ENCODE data around the gene FOXP1. TPM values are rescaled to one million over a fixed set of nuclear protein-coding genes. Genes with fewer than 3 reads are reported as not detected.
A peak's percentile ranks its signal among the peaks of the same experiment; 100 is the strongest.

Gene FOXP1
- total RNA-seq, 2 donors from 2014 or later, result 42.1 to 50.0 TPM

DNA sequence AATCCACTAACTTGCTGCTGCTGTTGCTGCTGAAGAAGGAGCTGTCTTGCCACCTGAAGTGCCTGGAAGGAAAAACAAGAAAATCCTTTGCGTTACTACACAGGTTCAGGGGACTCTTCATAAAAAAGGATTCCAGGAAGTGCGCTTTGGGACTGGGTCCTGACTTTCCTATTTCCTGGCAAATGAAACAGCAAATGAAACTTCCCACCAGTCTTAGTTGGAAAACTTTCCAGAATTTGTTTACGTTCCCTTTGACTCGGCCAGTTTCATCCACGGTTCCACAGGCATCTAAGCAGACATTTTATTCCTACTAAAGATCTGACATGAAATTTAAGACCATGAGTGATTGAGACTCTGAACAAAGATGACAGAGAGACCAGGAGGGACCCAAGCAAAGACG is 471.0 kb downstream of the FOXP1 start:
- intact Hi-C loops (cut with DNase I), result no loop called here
- ATAC-seq, result no peak
- no peak for DNase-seq

- intact Hi-C loops (cut with DNase I), result no loop called here
- ATAC-seq, result peak in 1 of 2 donors; percentile 56
These were observed 471.6 kb downstream of the FOXP1 start for GRCh38 chr3:71111784-71112440.

GRCh38 chr3:71110385-71111222 is 472.9 kb downstream of the FOXP1 start:
- DNase-seq (no peak), ATAC-seq (no peak)
- intact Hi-C loops (cut with DNase I), result no loop called here

More at GRCh38 chr3:71111784-71112440, 471.6 kb downstream of the FOXP1 start:
- DNase-seq, result peak; percentile 29

GRCh38 chr3:71109977-71110285 is 473.6 kb downstream of the FOXP1 start:
- ATAC-seq (no peak), DNase-seq (no peak)
- intact Hi-C loops (cut with DNase I), result no loop called here

GRCh38 chr3:71109241-71109976 is 474.1 kb downstream of the FOXP1 start:
- DNase-seq, result no peak
- intact Hi-C loops (cut with DNase I), result no loop called here
- ATAC-seq, result peak in 1 of 2 donors; percentile 34

DNA sequence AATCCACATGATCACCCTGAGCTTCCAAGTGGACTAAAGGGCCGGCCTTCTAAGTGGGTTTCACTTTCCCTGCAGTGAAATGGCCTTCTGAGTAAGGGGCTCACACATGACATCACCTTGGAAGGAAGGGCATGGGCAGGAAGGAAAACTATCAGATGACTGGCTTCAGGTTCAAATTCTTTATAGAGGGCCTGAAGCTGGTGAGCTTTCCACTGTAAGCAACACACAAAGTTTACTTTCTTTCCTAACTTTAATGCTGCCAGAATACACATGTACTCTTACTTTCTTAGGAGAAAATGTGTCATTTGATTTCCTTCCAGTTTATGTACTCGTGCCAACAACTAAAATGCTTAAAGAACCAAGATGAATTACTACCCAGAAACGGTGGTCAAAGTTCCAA is 475.6 kb downstream of the FOXP1 start:
- DNase-seq (no peak), ATAC-seq (peak in 1 of 2 donors; percentile 13)
- intact Hi-C loops (cut with DNase I), result no loop called here

DNA sequence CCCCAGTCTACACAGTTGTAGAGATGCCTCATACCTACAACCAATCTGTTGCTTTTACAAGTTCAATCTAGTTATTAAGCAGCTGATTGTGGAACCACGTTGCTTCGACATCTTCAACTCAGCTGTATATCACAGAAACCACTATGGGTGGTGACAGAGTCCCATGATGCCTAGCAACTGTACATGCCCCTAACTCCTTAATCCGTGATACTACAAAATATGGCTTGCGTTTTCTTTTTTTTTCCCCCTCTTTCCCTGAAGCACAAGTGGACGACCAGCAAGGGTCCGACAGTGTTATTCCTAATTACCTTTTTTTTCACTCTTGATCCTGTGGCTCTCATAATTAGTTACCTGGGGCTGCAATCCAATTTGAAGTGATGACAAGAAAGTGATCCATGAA is 478.6 kb downstream of the FOXP1 start:
- DNase-seq (no peak), ATAC-seq (no peak)
- intact Hi-C loops (cut with DNase I), result no loop called here

DNA sequence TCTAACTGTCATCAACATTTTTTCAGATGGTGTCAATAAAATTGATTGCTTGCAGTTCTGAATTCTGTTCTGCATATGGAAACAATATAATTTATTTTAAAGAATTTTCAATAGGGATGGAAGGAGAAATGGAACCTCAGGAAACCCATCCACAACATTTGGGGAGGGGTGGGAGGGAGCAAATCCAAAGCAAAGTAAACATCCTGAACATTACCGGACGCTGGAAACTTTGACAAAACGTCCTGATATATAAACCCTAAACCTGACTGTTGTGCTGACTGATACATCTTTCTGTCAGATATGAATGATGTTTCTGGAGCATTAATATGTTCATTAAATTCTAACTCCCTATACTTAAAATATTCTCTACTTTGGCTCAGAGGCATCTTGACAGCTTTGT is 479.0 kb downstream of the FOXP1 start:
- intact Hi-C loops (cut with DNase I), result no loop called here
- ATAC-seq, result no peak
- no peak for DNase-seq

DNA sequence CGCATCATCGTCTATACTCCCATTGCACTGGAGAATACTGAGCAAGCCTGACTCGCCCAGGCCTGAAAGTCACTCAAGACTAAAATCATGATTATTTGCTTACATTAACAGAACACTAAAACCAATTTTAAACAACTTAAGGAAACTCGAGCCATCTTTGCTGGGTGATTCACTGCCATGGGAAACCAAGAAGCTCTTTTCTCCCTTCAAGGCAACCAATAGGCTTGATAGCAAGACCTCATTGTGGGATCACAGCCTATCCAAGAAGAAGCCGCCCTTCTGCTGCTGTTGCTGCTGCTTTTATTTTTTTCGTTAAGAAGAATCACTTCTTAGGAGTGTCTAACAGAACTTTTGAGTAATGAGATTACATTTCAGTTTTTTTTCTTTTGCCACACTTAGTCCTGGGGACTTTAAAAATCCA is 479.4 kb downstream of the FOXP1 start:
- intact Hi-C loops (cut with DNase I), result no loop called here
- DNase-seq, result no peak
- no peak for ATAC-seq

- intact Hi-C loops (cut with DNase I), result no loop called here
- peak; percentile 70 for DNase-seq
- ATAC-seq, result peak; percentile 48 to 58
These were observed 480.1 kb downstream of the FOXP1 start for GRCh38 chr3:71103430-71103921.

GRCh38 chr3:71102111-71102983 is 481.2 kb downstream of the FOXP1 start:
- intact Hi-C loops (cut with DNase I), result no loop called here
- ATAC-seq (peak in 1 of 2 donors; percentile 62), DNase-seq (no peak)

- intact Hi-C loops (cut with DNase I), result no loop called here
- ATAC-seq (peak in 1 of 2 donors; percentile 38), DNase-seq (no peak)
These were observed 481.9 kb downstream of the FOXP1 start for GRCh38 chr3:71101626-71102025.

GRCh38 chr3:71101014-71101413 is 482.5 kb downstream of the FOXP1 start:
- intact Hi-C loops (cut with DNase I), result no loop called here
- DNase-seq, result no peak
- ATAC-seq, result no peak

DNA sequence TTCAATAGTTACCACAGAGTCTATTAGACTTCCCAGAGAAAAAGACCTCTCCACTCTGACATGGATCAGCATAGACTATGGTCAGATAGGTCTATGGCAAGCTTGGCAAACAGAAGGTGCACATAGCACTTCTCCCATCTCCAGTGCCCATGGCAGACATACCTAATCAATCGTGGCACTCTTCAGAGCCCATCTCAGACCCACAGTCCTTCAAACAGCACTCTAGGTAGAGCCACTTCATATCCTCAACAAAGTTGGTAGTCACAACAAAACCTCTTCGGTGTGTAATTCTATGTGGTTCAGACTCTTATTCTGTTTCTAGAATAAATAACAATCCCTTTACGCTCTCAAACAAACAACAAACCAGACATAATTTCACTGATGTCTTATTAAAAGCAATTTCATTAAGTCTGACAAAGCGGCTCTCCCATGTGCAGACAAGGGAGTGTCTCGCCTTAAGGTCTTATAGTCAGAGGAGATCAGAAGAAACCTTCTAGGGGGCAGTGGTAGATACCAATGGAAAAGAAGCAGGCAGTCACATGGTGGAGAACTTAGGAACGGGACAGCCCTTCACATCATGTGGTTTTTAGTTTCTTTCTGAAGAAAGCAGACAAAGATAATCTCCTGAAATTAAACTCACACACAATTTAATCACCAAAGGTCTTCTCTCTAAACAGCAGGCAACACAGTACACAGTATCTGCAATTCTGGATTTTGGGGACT is 483.4 kb downstream of the FOXP1 start:
- ATAC-seq (no peak), DNase-seq (no peak)
- intact Hi-C loops (cut with DNase I), result no loop called here

DNA sequence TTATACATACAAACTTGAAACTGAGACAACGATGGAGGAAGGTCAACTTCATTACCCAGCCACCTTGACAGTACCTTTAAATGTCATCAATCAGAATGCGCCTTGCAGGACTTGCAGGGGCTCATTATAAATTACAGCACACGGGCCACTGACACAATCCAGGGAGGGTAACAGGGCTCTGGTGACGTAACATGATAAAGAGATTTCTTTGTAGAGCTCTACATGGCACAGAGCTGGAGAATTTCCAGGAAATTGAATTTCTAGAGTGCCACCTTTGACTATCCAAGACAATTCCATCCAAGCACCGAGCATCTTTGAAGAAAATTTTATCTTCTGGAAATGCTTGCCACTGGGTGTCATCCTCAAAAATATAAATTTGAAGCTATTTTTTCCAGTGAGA is 486.0 kb downstream of the FOXP1 start:
- intact Hi-C loops (cut with DNase I), result no loop called here
- ATAC-seq (no peak), DNase-seq (no peak)

DNA sequence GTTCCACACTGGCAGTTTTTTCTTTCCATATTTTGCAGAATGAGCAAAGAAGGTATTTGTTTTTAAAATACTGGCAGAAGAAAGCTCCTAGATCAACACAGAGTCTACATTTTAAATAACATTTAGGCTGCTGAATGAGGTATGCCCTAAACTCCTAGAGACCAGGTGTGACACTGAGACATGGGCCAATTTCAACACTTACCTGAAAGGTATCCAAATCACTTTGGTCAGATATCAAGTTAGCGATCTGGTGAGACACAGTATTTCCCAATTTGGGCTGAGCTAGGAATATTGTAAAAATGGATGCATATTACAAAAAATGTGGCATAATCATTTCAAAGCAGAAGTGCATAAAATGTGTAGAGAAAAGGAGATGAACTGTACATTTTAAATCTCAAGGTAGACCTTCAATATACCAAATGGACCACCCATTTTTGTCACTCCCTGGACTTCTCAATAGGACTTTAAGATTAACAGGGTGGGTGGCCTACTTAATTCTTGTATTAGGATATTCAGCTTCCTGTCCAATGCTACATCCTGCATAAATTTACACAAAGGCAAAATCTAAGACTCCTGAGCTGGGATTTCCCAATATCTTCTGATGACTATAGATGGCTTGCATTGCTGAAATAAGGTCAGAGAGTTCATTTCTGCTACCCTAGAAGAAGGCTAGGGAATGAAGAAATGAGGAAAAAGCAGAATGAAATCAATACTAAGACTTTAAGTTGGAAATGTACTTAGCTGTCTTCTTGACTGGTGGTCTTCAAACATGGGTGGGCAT is 487.8 kb downstream of the FOXP1 start:
- DNase-seq, result no peak
- intact Hi-C loops (cut with DNase I), result no loop called here

DNA sequence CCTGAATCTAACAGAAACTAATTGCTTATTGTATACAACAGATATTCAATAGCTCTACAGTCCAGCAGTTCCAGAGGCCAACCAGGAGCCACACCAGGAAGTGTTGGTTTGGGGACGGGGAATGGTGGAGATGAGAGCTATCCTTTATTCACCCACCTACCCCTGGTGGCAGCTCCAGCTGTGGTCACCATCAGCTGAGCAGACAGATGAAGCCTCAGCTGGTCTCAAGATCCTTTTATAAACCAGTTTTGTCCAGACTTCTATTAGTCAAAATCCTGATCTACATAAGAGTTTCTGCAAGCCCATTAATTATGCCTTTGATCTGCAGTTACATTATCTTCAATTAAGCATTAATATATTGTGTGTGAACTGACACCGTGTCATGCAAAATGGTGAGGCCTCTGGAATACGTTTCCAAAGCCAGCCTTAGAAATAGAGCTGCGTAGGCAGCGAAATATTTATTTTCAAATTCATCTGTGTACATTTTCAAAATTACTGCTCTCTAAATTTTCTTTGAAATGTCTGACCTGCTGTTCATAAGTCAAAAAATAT is 488.8 kb downstream of the FOXP1 start:
- ATAC-seq, result no peak
- intact Hi-C loops (cut with DNase I), result no loop called here
- no peak for DNase-seq

More for the DNA sequence above, 487.8 kb downstream of the FOXP1 start:
- ATAC-seq, result no peak

Measured in left cardiac atrium (tissue), 4 donors.